DOHH2 (cell line): Measurements from ENCODE around the gene ADAMTSL1.

ENCODE experiments used
- EZH2phosphoT487 ChIP-seq: fragments of 200-600 bp; sonication (generic); IDR thresholded peaks from 2 replicates; pipeline ENCODE4 v1.6.1; 2017; ENCODE audit warnings: borderline replicate concordance, mild to moderate bottlenecking, antibody characterized with exemption, low read length, moderate library complexity, mixed read lengths
- TF ChIP-seq, protein P1 (sequence below): fragments of 200-600 bp; sonication (generic); IDR thresholded peaks from one replicate; pipeline ENCODE4 v1.5.1; 2014; ENCODE audit warnings: antibody characterized with exemption, mild to moderate bottlenecking, low read depth, low read length; ENCODE audit not compliant: poor library complexity, severe bottlenecking

DNA sequence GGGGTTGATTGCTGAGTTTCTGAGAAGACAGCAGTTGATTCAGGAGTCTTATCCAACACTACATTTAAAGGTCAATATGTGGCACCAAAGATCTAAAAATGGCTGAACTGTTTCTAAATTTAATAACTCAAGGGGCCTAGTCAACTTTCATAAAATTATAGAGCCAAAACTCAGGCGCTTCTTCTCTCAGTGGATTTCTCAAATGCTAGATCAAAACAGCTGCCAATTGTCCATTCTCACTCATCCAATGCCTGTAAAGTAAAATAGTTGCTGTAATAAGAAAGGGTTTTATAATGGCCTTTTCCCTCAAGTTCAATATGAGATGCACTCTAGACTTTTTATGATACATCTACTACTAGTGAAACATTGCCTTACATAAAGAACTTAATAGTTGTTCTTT is 26.5 kb downstream of the ADAMTSL1 start:
- TF ChIP-seq, protein P1, sequence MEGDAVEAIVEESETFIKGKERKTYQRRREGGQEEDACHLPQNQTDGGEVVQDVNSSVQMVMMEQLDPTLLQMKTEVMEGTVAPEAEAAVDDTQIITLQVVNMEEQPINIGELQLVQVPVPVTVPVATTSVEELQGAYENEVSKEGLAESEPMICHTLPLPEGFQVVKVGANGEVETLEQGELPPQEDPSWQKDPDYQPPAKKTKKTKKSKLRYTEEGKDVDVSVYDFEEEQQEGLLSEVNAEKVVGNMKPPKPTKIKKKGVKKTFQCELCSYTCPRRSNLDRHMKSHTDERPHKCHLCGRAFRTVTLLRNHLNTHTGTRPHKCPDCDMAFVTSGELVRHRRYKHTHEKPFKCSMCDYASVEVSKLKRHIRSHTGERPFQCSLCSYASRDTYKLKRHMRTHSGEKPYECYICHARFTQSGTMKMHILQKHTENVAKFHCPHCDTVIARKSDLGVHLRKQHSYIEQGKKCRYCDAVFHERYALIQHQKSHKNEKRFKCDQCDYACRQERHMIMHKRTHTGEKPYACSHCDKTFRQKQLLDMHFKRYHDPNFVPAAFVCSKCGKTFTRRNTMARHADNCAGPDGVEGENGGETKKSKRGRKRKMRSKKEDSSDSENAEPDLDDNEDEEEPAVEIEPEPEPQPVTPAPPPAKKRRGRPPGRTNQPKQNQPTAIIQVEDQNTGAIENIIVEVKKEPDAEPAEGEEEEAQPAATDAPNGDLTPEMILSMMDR, result no peak
- no peak for TF ChIP-seq EZH2phosphoT487
